ENCODE measurements around the gene RAD1. TPM values are rescaled to one million over a fixed set of nuclear protein-coding genes. Genes with fewer than 3 reads are reported as not detected.

RAD1 gene
- polyA plus RNA-seq, 1 donor from 2014 or later: 37.2 TPM

- TF ChIP-seq CTCF (IDR thresholded peaks at IDR 0.05; ENCODE audit: poor library complexity, severe bottlenecking) (no peak), REST (IDR thresholded peaks at IDR 0.05; ENCODE audit: borderline replicate concordance) (no peak), EP300 (conservative IDR thresholded peaks at IDR 0.05; ENCODE audit: poor library complexity, severe bottlenecking) (no peak), TAF1 (IDR thresholded peaks at IDR 0.05; ENCODE audit: low read depth) (no peak), SMC3 (conservative IDR thresholded peaks at IDR 0.05; ENCODE audit: poor library complexity) (no peak)
- Histone ChIP-seq H3K27ac (ENCODE audit: low read length) (no peak overlapping the region), H3K27me3 (ENCODE audit: insufficient read depth, low read depth, low read length) (no peaks in the 10 kb centered on the region), H2AFZ (ENCODE audit: low read depth, low read length) (no peak overlapping the region), H4K20me1 (ENCODE audit: insufficient read depth) (no peaks in the 10 kb centered on the region), H3K9ac (ENCODE audit: low read length) (no peak overlapping the region), H3K36me3 (ENCODE audit: insufficient read depth, low read length) (no peaks in the 10 kb centered on the region), H3K4me2 (ENCODE audit: low read length) (no peak overlapping the region), H3K9me2 (ENCODE audit: insufficient read depth, low read length) (no peaks in the 10 kb centered on the region), H3K79me2 (replicated peaks; ENCODE audit: insufficient read depth, low read length) (no peaks in the 10 kb centered on the region), H3K9me3 (ENCODE audit: low read length) (no peaks in the 10 kb centered on the region), H3K4me3 (ENCODE audit: low read length) (no peak overlapping the region), H3F3A (ENCODE audit: insufficient read depth, low read length, poor library complexity, severe bottlenecking) (no peaks in the 10 kb centered on the region)
Measured at GRCh38 chr5:34889394-34889793, 25.9 kb downstream of the RAD1 start.

- TF ChIP-seq EP300 (conservative IDR thresholded peaks at IDR 0.05; ENCODE audit: poor library complexity, severe bottlenecking) (no peak), TAF1 (IDR thresholded peaks at IDR 0.05; ENCODE audit: low read depth) (no peak), RAD21 (conservative IDR thresholded peaks at IDR 0.05) (no peak), MXI1 (conservative IDR thresholded peaks at IDR 0.05; ENCODE audit: poor library complexity, severe bottlenecking) (no peak), CTCF (IDR thresholded peaks at IDR 0.05; ENCODE audit: poor library complexity, severe bottlenecking) (no peak)
- Histone ChIP-seq H3F3A (ENCODE audit: insufficient read depth, low read length, poor library complexity, severe bottlenecking) (no peaks in the 10 kb centered on the region), H3K9me2 (ENCODE audit: insufficient read depth, low read length) (no peaks in the 10 kb centered on the region), H2AFZ (ENCODE audit: low read depth, low read length) (no peak overlapping the region), H4K20me1 (ENCODE audit: insufficient read depth) (no peaks in the 10 kb centered on the region), H3K4me2 (ENCODE audit: low read length) (no peak overlapping the region), H3K9me3 (ENCODE audit: low read length) (no peaks in the 10 kb centered on the region), H3K79me2 (replicated peaks; ENCODE audit: insufficient read depth, low read length) (no peaks in the 10 kb centered on the region), H3K36me3 (ENCODE audit: insufficient read depth, low read length) (no peaks in the 10 kb centered on the region), H3K27ac (ENCODE audit: low read length) (no peak overlapping the region), H3K27me3 (ENCODE audit: insufficient read depth, low read depth, low read length) (no peaks in the 10 kb centered on the region), H3K9ac (ENCODE audit: low read length) (no peak overlapping the region), H3K4me3 (ENCODE audit: low read length) (no peak overlapping the region)
Measured at GRCh38 chr5:34886392-34887119, 28.7 kb downstream of the RAD1 start.
